ENCODE data around the gene SYNDIG1.

Gene SYNDIG1

GRCh38 chr20:24699321-24700165 lies 230.1 kb downstream of the SYNDIG1 start:
- DNase-seq: no peak

DNA sequence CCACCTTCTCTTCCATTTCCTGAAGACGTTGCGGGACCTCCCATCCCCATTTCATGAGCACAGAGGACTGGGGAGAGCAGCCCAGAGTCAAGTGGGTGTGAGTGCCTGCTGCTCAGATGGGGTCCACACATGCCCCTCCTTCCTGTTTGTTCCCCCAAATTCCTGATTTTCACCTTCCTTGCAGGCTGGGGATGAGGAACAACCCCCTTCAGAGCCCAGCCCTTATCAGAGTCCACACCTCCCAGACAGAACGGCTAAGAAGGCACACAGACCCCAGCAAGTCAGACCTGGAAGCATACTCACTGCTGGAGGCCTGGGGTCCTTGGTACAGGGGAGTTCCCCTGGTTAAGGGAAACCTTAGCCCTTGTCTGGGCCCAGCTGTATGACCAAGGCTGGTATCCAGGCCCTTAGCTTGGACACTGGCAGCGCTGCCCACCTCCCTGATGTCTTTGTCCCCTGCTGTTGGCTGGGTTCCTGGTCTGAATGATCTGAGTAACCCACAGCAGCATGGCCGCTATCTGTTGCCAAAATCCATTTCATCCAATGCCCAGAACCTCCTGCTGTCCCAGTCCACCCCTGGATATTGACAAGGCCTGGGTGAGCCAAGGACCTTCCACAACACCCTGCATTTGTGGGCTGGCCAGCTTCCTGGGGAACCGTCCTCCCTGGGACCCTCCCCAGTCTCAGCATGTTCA lies 230.9 kb downstream of the SYNDIG1 start:
- DNase-seq: no peak

DNA sequence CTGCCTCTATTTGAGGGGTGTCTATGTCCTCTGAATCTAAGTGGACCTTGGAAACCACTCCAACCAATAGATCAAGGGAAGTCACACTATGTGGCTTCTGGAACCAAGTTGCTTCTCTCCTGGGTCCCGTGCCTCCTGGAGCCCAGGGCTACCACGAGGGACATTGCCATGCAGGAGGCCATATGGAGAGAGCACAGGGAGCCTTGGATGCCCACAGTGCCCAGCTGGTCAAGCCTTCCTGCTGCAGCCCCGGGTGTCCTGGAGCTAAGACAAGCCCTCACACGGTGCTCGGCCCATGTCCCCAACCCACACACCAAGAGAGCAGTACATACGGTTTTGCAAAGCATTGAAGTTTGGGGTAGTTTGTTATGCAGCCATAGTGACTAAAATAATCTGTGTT lies 231.6 kb downstream of the SYNDIG1 start:
- DNase-seq: no peak

DNA sequence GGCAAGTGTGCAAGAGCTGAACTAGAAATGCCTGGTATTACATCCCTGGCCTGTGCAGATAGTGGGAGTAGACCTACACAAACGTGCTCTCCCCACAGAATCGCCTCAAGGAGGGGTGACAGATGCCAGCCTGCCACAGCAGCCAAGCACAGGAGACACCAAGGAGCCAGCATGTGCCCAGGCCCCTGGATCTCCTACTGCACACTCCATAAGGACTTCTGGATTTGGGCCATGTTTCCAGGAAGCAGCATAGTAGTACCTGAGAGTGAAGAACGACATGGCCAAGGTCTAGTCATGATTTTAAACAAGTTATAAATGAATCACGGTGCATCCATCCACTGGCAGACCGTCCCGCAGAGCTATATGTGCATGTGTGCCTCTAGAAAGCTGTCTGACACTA lies 232.2 kb downstream of the SYNDIG1 start:
- DNase-seq: no peak

DNA sequence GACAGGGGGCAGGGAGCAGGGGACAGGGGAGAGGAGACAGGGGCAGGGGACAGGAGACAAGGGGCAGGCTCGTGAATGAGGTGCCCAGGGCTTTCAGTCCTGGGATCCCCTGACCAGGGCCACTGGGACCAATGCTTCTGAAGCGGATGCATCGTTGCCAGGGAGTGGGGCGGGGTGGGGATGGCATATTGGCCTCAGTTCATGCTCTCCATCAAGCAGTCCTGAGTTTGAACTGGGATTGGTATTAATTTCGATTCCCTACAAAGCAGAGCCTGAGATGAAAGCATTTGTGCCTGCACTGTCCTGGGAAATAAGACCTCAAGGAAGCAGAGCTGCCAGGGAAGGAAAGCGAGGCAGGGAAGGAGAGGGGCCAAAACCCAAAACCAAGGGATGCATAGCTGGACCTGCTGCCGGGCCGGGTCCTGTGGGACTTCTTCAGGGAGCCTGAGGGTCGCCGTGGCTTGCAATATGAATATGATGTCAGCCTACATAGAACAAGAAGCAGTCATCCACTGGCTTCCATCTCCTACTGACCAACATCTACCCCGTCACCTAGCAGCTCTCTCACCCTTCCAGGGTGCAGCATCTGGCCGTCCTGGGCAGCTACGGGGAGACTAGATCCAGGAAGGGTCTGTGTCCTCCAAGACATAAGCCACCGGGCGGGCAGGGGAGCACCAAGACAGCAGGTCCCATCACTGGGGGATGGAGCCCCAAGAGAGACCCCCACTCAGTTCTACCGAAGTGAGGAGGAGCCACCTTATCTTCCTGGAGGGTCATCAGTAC lies 233.3 kb downstream of the SYNDIG1 start:
- DNase-seq: no peak

DNA sequence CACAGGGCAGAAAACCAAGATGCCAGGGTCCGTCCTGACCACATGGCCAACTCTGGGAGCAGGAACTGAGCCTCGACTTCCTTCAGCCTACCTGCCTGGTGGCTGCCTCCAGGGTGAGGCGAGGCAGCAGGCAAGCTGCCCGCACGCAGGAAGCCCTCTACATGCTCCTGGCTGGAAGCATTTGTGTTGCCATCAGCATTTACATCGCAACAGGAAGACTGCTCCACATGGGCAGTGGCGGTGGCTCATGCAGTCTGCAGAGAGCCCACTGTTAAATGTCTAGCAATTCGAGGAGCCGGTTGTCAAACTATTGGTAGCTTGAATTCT lies 233.8 kb downstream of the SYNDIG1 start:
- no peak for DNase-seq

DNA sequence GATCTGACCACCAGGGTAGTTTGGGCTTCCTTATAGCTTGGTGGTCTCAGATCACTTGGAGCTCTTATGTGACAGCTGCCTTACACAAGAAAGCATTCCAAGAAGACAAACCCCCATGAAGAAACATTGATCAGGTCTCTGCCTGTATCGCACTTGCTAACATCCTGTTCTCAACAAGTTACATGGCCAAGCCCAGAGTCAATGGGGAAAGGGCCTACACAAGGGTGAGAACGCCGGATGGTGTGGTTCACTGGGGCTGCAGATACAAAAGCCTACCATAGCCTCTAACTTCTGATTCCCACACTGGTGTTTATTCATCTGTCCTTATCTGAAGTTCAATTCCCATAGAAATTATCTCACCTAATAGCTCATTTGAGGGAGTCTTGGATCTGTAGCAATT lies 235.5 kb downstream of the SYNDIG1 start:
- no peak for DNase-seq

DNA sequence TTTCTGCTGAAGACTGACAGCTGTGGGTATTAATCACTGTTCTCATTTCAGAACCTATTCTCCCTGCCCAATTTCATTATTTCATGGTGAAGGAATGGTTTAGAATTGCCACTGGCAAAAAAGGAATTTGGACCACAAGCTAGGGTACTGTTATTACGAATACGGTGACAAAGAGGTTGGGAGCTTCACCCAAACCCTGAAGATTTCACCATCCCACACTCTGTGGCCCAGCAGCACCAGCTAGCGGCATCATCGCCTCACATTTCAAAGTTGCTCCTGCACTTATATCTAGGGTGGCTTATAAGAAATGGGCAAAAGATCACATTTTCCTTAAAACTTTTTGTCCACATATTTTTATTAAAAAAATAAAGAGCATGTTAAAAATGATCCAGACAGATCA lies 236.1 kb downstream of the SYNDIG1 start:
- no peak for DNase-seq

DNA sequence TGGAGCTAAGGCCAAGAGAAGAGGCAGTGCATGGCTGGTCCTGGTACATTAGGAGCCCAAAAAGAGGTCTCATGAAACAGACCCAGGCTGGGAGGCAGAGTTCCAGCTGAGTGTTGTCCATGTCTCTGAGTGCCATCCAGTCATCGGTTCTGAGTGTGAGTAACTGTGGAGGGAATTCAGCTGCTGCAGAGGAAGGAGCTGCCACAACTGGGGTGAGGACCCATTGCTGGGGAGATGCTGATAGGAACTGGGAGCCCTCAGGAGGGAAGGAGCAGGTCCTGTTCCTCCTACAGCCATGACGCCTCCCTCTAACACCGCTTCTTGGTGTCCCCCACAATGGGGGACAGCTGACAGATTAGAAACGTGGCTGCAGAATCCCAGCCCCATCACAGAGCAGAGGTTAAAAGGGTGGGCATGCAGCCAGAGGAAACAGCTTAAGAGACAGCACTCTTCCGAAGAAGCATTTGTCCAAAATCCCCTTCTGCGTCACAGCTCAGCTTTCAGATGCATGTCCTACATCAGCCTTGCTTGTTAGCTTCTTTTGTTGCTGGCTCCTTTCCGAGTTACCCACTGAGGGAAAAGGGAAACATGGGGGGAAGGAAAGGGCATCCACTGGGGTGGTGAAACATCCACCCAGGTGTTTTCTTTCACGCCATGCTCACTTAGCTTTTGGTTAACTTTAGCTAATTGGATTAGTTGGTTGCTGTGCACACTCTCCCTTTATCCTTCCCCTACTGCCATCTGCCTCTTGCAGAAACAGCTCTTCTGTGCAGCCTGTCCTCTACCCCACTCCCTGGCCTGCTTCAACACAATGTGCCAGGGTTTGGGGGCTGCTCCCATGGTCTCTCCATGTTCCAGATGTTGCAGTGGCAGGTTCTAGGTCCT lies 239.2 kb downstream of the SYNDIG1 start:
- no peak for DNase-seq
